Dermis blood vessel endothelial cell (primary cell): Measurements from ENCODE around the gene KPNA3. TPM values are rescaled to one million over a fixed set of nuclear protein-coding genes. Genes with fewer than 3 reads are reported as not detected.
"Not testable (repeated sequence)": the region's sequence is repeated elsewhere in the genome, so short reads cannot be mapped to it uniquely, and the experiment has no call there.

ENCODE experiments used
- DNase-seq: peaks from one replicate; pipeline ENCODE4 v3.0.0; 2010
- total RNA-seq: library from RNA; depleted of rRNA; stranded (reverse); fragments of >200 nt; gene quantifications from 2 replicates; pipeline ENCODE4 v1.2.3, GENCODE V29; 2014

The KPNA3 gene
- total RNA-seq, 1 donor from 2014 or later: 39.7 TPM

DNA sequence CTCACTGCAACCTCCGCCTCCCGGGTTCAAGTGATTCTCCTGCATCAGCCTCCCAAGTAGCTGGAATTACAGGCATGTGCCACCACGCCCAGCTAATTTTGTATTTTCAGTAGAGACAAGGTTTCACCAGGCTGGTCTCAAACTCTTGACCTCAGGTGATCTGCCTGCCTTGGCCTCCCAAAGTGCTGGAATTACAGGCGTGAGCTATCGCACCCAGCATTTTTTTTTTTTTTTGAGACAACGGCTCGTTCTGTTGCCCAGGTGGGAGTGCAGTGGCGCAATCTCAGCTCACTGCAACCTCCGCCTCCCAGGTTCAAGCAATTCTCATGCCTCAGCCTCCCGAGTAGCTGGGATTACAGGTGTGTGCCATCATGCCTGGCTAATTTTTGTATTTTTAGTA is 10.6 kb upstream of the KPNA3 start:
- not testable (repeated sequence) for DNase-seq

DNA sequence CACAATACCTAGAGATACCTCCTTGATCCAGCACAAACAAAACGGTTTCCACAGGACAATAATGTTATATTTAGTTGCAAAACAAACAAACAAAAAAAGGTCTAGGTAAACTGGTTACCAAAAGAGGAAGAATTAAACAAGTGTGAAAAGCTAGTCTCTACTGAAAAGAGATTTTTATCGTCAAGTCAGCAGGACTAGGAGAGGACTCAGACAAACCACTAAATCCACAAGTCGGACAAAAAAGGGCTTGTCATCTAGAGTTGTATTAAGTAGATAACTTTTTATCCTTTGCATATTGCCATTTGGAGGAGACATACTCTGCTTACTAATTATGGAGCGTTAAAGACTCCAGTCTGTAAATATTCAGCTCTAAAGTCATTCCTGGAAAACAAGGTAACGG is 9.9 kb upstream of the KPNA3 start:
- no peak for DNase-seq

DNA sequence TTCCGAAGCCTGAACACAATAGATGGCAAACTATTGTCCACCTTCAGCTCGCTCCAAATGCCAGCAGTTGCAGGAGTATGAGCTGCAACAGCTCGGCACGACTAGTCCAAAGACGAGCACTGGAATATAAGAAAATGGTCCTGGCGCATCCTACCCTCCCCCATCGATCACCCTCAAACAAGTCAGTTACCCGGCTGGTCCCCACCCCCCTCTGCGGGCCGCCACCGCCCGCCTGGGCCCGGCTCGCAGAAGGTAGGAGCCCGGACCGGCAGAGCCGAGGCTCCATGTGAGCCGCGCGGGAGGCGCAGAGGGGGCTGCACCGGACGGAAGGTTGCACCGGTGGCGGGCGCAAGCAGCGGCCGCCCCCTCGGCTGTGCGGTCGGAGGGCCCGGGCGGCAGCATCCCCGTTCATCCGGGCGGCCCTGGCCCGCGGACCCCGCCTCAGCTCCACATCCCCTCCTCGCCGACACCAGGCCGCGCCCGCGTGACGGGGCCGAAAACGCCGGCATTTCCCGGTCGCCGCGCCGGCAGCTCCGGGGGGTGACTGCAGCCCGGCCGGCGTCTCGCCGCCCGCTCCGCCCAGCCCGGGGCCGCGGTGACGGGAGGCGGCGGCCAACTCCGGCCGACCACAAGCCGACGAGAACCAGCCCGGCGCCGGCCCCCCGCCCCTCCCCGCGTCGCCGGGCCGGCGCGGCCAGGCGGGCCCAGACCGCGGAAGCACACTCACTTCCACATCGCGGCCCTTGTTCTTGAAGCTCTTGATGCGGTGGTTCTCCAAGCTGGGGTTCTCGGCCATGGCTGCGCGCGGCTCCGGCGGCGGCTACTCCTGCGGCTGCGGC is 552 bp downstream of the KPNA3 start:
- peak; percentile 60 for DNase-seq

DNA sequence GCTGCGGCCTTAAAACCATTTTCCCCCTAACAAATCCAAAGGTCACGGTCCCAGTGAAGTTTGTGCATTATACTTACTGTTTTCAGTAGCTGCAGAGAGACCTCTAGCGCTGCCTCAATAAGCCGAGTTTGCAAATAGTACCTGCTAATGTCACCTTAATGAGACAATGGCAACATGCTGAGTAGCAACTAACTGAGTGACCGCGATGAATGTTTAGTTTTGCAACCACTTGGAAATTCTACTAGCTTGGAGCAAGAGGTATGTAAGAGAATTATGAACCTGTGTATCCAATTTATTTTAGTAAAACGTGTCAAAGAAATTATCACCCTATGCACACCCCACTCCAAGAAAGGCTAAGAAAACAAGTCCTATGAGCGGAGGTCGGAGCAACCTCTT is 1.2 kb downstream of the KPNA3 start:
- DNase-seq: peak; percentile 51

DNA sequence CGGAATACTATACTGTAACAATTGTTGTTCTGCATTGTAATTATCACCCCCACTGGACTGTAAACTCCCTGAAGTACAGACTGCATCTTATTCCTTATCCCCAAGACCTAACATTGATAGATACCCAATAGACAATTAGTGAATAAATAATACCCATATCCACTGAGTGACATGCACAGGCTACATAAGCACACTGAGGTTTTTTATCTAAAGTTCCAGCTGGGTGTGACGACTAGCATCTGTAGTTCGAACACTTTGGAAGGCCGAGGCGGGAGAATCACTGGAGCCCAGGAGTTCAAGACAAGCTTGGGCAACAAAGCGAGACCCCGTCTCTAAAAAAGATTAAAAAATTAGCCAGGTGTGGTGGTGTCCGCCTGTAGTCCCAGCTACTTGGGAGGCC is 2.5 kb downstream of the KPNA3 start:
- no peak for DNase-seq

- no peak for DNase-seq
Measured at GRCh38 chr13:49786401-49787008, 6.0 kb downstream of the KPNA3 start.

- no peak for DNase-seq
Measured at GRCh38 chr13:49784886-49785570, 7.5 kb downstream of the KPNA3 start.

DNA sequence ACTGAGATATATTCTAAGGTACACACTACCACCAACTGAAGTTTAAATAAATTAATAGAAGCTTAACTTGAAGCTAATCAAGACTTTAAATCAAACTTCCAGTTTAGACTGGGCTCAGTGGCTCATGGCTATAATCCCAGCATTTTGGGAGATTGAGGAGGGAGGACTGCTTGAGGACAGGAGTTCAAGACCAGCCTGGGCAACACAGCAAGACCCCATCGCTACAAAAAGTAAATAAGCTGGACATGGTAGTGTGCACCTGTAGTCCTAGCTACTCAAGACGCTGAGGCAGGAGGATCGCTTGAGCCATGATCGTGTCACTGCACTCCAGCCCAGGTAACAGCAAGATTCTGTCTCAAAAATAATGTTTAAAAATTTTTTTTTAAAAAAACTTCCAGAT is 8.6 kb downstream of the KPNA3 start:
- DNase-seq: no peak

DNA sequence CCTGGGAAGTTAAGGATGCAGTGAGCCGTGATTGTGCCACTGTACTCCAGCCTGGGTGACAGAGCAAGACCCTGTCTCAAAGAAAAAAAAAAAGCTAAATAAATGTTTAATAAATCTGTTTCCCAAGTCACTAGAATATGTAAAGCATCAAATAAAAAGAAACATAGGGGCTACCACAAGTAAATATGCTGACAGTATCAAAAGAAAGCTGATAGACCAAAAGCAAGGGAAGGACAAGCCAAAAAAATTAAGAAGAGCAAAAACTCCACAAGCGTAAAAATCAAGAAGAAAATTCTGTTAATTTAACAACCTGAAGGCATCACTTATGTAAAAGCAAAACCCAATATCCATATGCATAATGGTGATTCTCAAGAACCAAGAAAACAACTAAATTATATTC is 9.7 kb downstream of the KPNA3 start:
- DNase-seq: no peak

GRCh38 chr13:49781806-49782205 is 10.7 kb downstream of the KPNA3 start:
- no peak for DNase-seq

DNA sequence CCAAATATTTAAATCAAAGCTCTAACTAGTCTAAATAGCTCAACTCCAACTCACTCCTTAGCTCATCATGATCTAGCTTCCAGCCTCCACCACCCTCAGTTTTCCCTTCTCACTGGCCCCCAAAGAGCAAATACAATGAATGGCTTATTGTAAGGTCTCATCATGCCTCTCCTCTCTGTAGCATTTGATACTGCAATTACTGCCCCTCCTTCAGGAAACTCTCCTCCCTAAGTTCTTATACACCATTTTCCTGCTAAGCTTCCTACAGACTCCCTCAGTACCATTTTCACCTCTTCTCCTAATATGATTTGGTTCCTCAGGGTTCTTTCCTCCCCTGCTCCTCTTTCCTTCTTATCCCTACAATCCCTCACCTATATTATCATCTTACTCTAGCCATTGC is 12.8 kb downstream of the KPNA3 start:
- DNase-seq: no peak

GRCh38 chr13:49777746-49778614 is 14.5 kb downstream of the KPNA3 start:
- no peak for DNase-seq

GRCh38 chr13:49776871-49777270 is 15.6 kb downstream of the KPNA3 start:
- DNase-seq: no peak

GRCh38 chr13:49774376-49775005 is 18.0 kb downstream of the KPNA3 start:
- no peak for DNase-seq

DNA sequence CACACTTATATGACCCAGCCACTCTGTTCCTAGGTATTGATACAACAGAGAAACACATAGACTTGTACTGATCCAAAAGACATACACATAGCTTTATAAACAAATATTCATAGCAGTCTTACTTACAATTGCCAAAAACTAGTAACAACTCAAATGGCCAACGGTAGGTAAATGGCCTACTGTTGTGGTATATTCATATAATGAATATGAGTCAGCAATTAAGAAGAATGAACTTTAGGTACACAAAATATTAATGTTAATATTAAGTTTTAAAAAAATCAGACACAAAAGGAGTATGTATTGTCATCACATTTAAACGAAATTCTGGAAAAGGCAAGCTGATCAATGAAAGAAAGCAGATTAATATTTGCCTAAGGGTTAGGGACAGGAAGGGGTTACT is 19.7 kb downstream of the KPNA3 start:
- no peak for DNase-seq

DNA sequence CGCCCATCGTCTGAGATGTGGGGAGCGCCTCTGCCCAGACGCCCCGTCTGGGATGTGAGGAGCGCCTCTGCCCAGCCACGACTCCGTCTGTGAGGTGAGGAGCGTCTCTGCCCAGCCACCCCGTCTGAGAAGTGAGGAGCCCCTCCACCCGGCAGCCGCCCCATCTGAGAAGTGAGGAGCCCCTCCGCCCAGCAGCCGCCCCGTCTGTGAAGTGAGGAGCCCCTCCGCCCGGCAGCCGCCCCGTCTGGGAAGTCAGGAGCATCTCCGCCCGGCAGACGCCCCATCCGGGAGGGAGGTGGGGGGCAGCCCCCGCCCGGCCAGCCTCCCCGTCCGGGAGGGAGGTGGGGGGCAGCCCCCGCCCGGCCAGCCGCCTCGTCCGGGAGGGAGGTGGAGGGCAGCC is 30.7 kb downstream of the KPNA3 start:
- not testable (repeated sequence) for DNase-seq

DNA sequence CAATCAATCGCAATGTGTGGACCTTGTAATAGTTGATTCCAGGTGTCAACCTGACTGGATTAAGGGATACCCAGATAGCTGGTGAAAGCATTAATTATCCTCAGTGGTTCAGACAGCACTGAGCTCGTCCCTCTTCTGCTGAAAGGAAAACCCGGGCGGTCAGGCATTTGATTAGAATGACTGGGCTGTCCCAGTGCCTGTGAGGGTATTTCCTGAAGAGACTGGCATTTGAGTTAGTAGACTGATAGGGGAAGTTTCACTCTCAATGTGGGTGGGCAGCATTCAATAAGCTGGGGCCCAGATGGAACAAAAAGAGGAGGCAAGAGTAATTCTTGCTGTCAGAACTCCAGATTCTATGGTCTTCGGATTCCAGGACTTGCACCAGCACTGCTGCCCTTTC is 31.9 kb downstream of the KPNA3 start:
- no peak for DNase-seq

DNA sequence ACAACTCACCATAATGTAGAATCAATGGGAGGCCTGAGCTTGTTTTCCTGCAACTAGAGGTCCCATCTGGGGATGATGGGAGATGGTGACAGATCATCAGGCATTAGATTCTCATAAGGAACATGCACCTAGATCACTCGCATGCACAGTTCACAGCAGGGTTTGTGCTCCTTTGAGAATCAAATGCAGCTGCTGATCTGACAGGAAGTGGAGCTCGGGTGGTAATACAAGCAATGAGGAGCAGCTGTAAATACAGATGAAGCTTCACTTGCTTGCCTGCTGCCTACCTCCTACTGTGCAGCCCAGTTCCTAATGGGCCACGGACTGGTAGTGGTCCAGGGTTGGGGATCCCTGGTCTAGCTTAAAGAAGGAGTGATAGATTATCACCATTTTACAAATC is 33.0 kb downstream of the KPNA3 start:
- peak; percentile 21 for DNase-seq

DNA sequence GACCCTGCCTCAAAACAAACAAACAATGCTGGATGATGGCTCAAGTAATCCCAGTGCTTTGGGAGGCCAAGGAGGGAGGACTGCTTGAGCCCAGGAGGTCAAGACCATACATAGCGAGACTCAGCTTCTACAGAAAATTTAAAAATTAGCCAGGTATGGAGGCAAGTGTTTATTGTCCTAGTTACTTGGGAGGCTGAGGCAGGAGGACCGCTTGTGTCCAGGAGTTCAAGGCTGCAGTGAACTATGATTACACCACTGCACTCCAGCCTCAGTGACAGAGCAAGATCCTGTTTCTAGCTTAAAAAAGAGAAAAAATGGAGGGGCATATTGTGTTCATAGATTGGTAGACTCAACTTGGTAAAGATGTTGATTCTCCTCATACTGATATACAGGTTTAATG is 36.2 kb downstream of the KPNA3 start:
- DNase-seq: no peak

- DNase-seq: no peak
Measured at GRCh38 chr13:49754146-49754545, 38.3 kb downstream of the KPNA3 start.

DNA sequence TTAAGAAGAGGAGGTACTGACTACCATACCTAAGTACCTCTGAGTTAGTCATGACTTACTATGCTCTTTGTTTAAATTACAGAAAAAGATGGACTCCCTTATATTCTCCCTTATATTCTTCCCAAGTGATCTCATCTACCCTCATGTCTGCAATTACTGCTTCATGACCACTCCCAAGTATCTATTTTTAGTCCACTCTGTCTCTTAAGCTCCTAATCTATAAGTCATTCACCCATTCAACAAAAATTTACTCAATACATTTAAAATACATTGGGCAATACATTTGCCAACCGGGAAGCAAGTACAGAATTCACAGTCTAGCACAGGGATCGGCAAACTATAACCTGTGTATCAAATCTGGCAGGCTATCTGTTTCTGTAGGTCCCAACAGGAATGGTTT is 42.6 kb downstream of the KPNA3 start:
- no peak for DNase-seq

DNA sequence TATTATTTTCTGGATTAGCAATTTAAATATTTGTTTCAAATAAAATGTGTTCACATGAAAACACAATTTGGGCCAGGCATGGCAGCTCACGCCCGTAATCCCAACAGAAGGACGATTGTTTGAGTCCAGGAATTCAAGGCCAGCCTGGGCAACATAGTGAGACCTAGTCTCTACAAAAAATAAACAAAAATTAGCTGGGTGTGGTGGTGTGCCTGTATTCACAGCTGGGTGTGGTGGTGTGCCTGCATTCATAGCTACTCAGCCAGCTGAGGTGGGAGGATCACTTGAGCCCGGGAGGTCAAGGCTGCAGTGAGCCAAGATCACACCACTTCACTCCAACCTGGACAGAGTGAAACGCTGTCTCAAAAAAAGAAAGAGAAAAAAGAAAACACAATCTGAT is 46.4 kb downstream of the KPNA3 start:
- DNase-seq: no peak
